Ascending aorta (tissue), 2 donors: ENCODE measurements around the gene SH3RF3. TPM values are rescaled to one million over a fixed set of nuclear protein-coding genes. Genes with fewer than 3 reads are reported as not detected.

Experiments
- DNase-seq, 2 donors: peaks; one replicate each; pipeline ENCODE4 v3.0.0-alpha.2; 2019; ENCODE audit warnings: low spot score in 2 of 2
- H3K27ac ChIP-seq, 2 donors: fragments of 200-600 bp; sonication (generic); one replicate each; pipeline ENCODE4 v1.5.1; 2016 to 2017; ENCODE audit warnings: mild to moderate bottlenecking in 1 of 2
- H3K27me3 ChIP-seq: fragments of 200-600 bp; sonication (generic); one replicate; pipeline ENCODE4 v1.5.1; 2017
- H3K36me3 ChIP-seq, 2 donors: fragments of 200-600 bp; sonication (generic); one replicate each; pipeline ENCODE4 v1.5.1; 2016
- H3K4me1 ChIP-seq, 2 donors: fragments of 200-600 bp; sonication (generic); one replicate each; pipeline ENCODE4 v1.5.1; 2016 to 2017; ENCODE audit warnings: mild to moderate bottlenecking in 1 of 2
- H3K4me3 ChIP-seq, 2 donors: fragments of 200-600 bp; sonication (generic); one replicate each; pipeline ENCODE4 v1.5.1; 2016 to 2017; ENCODE audit warnings: mild to moderate bottlenecking in 1 of 2
- H3K9me3 ChIP-seq, 2 donors: fragments of 200-600 bp; sonication (generic); one replicate each; pipeline ENCODE4 v1.5.1; 2016
- CTCF ChIP-seq, 3 experiments: fragments of 200-600 bp in 2 of 3; fragments of 450-650 bp in 1 of 3; sonication (generic) in 2 of 3; IDR thresholded peaks; one replicate each; pipeline ENCODE4 v1.5.1; 2016 to 2019; ENCODE audit warnings: antibody characterized with exemption in 3 of 3, mild to moderate bottlenecking in 1 of 3, moderate library complexity in 1 of 3
- intact Hi-C: fragments of 100-400 bp; cut with DNase I; formaldehyde crosslinking; loops from one replicate; pipeline ENCODE4 v1.15.1; 2023
- total RNA-seq: library from RNA; depleted of rRNA; stranded (reverse); fragments of >200 nt; gene quantifications from one replicate; pipeline ENCODE4 v1.1.0, GENCODE V29; 2016

Gene SH3RF3
- total RNA-seq, 1 donor from 2014 or later: 53.5 TPM

GRCh38 chr2:109318150-109318948 is 189.3 kb downstream of the SH3RF3 start:
- H3K9me3 ChIP-seq: no peaks in the 10 kb centered on the region
- H3K4me1 ChIP-seq: peaks cover 20 to 39% of the 10 kb centered on the region in 2 donors
- intact Hi-C loops: no loop called here
- peak; percentile 34 to 87 for DNase-seq
- no peaks in the 10 kb centered on the region for H3K27me3 ChIP-seq
- no peaks in the 10 kb centered on the region for H3K36me3 ChIP-seq
- peak overlapping the region in 1 of 2 donors; percentile 45 for H3K4me3 ChIP-seq
- peak overlapping the region; percentile 69 to 73 for H3K27ac ChIP-seq
- TF ChIP-seq CTCF (IDR thresholded peaks at IDR 0.05): peak; percentile 20 to 34 (median 26)

GRCh38 chr2:109318949-109319342 is 189.9 kb downstream of the SH3RF3 start:
- Histone ChIP-seq H3K9me3 (no peaks in the 10 kb centered on the region), H3K27ac (peak overlapping the region; percentile 69 to 73), H3K4me1 (peaks cover 21 to 43% of the 10 kb centered on the region in 2 donors), H3K36me3 (no peaks in the 10 kb centered on the region), H3K27me3 (no peaks in the 10 kb centered on the region), H3K4me3 (no peak overlapping the region)
- TF ChIP-seq CTCF (IDR thresholded peaks at IDR 0.05): no peak
- intact Hi-C loops: no loop called here
- DNase-seq: no peak

- Histone ChIP-seq H3K9me3 (no peaks in the 10 kb centered on the region), H3K4me1 (peaks cover 23 to 53% of the 10 kb centered on the region in 2 donors), H3K4me3 (no peak overlapping the region), H3K27ac (peak overlapping the region; percentile 69 to 73), H3K36me3 (no peaks in the 10 kb centered on the region), H3K27me3 (no peaks in the 10 kb centered on the region)
- no peak for TF ChIP-seq CTCF (IDR thresholded peaks at IDR 0.05)
- intact Hi-C loops: loop anchor here (5.0 to 10.0 kb wide), 3 partner anchors 33 to 164 kb away; no protein-coding TSS in a partner anchor
- DNase-seq: no peak
These were observed 191.4 kb downstream of the SH3RF3 start for GRCh38 chr2:109320195-109320922.

- no peaks in the 10 kb centered on the region for H3K36me3 ChIP-seq
- no peaks in the 10 kb centered on the region for H3K27me3 ChIP-seq
- H3K27ac ChIP-seq: peak overlapping the region; percentile 86 to 88
- intact Hi-C loops: loop anchor here (5.0 to 10.0 kb wide), 3 partner anchors 34 to 163 kb away; no protein-coding TSS in a partner anchor
- no peak for DNase-seq
- H3K4me1 ChIP-seq: peaks cover 30 to 65% of the 10 kb centered on the region in 2 donors
- peak in 1 of 3 experiments; percentile 14 for TF ChIP-seq CTCF (IDR thresholded peaks at IDR 0.05)
- H3K9me3 ChIP-seq: no peaks in the 10 kb centered on the region
- peak overlapping the region in 1 of 2 donors; percentile 17 for H3K4me3 ChIP-seq
These were observed 192.6 kb downstream of the SH3RF3 start for GRCh38 chr2:109321570-109321969.

- Histone ChIP-seq H3K9me3 (no peaks in the 10 kb centered on the region), H3K4me3 (peak overlapping the region in 1 of 2 donors; percentile 17), H3K27ac (peak overlapping the region; percentile 86 to 88), H3K27me3 (no peaks in the 10 kb centered on the region), H3K4me1 (peaks cover 30 to 67% of the 10 kb centered on the region in 2 donors), H3K36me3 (no peaks in the 10 kb centered on the region)
- intact Hi-C loops: loop anchor here (1.0 to 10.0 kb wide), 4 partner anchors 35 to 163 kb away; no protein-coding TSS in a partner anchor
- DNase-seq: peak; percentile 80 to 98
- TF ChIP-seq CTCF (IDR thresholded peaks at IDR 0.05): no peak
These were observed 193.1 kb downstream of the SH3RF3 start for GRCh38 chr2:109322111-109322510.
